Panc1 (cell line): ENCODE results near the gene RTL5.

ENCODE experiments used
- CTCF ChIP-seq: fragments of 450-650 bp; IDR thresholded peaks from 2 replicates; pipeline ENCODE4 v1.5.1; 2017; ENCODE audit warnings: mild to moderate bottlenecking
- POLR2AphosphoS5 ChIP-seq: IDR thresholded peaks from 2 replicates; pipeline ENCODE4 v1.6.1; 2012; ENCODE audit warnings: mild to moderate bottlenecking, low read depth, low read length, moderate library complexity
- REST ChIP-seq, 2 experiments: IDR thresholded peaks; 2 replicates each; pipeline ENCODE4 v1.6.1; 2011 to 2012; ENCODE audit warnings: low read depth in 2 of 2, control low read depth in 1 of 2, low read length in 1 of 2, mild to moderate bottlenecking in 1 of 2, moderate library complexity in 1 of 2; ENCODE audit not compliant: insufficient read depth in 1 of 2
- SIN3A ChIP-seq: IDR thresholded peaks from 2 replicates; pipeline ENCODE4 v1.6.1; 2012; ENCODE audit warnings: low read depth, mild to moderate bottlenecking, low read length, moderate library complexity, borderline replicate concordance; ENCODE audit not compliant: insufficient read depth
- TCF7L2 ChIP-seq: IDR thresholded peaks from 2 replicates; pipeline ENCODE4 v1.6.1; 2011; ENCODE audit warnings: mild to moderate bottlenecking, low read depth, low read length, inconsistent platforms

- no peak for TF ChIP-seq CTCF
- TF ChIP-seq TCF7L2: no peak
- TF ChIP-seq POLR2AphosphoS5: no peak
- no peak for TF ChIP-seq REST (IDR thresholded peaks at IDR 0.05; ENCODE audit: insufficient read depth in 1 of 2, low read depth in 2 of 2, low read length in 1 of 2)
- TF ChIP-seq SIN3A: no peak
Observed at GRCh38 chrX:72102126-72102525, 29.6 kb downstream of the RTL5 start.
